Measurements from ENCODE around the gene G6PC3.
A peak's percentile ranks its signal among the peaks of the same experiment; 100 is the strongest.

Gene G6PC3

DNA sequence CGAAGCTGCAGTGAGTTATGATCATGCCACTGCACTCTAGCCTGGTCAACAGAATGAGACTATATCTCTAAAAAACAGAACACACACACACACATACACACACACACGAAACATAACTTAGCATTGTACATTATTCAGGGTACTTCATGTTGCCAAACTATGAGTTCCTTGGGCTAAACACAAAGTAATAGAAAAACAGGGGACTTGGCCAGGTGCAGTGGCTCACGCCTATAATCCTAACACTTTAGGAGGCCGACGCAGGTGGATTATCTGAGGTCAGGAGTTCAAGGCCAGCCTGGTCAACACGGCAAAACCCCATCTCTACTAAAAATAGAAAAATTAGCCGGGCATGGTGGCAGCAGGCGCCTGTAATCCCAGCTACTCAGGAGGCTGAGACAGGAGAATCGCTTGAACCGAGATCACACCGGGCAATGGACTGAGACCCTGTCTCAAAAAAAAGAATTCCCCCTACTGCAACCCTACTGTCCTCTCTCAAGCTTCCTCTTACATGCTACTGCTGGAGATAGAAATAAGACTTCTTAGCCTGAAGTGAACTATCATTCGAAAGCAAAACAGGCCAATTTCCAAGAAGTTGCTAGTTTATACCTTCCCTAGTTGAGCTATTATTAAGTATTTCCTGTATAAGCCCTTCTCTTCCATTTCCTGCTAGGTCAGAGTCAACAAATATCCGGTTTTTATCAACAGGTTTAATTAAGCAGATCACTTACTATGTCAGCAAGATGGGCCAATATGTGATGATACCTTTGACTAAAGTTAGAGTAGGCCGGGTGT lies 11.2 kb upstream of the G6PC3 start:
- no peak for DNase-seq (ENCODE audit: low spot score)

DNA sequence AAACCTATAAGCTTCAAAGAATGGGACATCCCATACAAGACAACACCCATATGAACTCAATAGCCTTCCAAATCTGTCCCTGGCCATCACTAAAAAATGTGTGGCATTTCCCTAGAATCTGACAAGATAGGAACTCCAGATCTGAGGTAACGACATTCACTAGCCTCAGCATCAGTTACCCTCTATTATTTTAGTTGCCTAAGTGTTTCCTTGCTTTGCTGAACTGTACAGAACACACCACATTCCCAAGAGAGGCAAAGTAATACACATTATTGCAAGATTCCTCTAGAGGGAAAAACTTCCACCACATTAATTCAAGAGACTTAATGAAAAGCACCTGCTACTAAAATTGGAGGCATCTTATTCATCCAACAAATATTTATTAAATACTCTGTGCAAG lies 9.1 kb upstream of the G6PC3 start:
- DNase-seq (ENCODE audit: low spot score): no peak

DNA sequence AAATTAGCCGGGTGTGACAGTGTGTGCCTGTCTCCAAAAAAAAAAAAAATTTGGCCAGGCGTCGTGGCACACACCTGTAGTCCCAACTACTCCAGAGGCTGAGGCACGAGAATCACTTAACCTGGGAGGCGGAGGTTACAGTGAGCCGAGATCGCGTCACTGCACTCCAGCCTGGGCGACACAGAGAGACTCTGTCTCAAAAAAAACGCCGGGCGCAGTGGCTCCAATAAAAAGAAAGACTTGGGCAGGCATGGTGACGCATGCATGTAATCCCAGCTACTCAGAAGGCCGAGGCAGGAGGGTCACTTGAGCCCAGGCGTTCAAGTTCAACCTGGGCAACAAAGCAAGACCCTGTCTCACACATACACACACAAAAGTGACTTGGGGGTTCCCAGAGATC lies 7.7 kb upstream of the G6PC3 start:
- no peak for DNase-seq (ENCODE audit: low spot score)

DNA sequence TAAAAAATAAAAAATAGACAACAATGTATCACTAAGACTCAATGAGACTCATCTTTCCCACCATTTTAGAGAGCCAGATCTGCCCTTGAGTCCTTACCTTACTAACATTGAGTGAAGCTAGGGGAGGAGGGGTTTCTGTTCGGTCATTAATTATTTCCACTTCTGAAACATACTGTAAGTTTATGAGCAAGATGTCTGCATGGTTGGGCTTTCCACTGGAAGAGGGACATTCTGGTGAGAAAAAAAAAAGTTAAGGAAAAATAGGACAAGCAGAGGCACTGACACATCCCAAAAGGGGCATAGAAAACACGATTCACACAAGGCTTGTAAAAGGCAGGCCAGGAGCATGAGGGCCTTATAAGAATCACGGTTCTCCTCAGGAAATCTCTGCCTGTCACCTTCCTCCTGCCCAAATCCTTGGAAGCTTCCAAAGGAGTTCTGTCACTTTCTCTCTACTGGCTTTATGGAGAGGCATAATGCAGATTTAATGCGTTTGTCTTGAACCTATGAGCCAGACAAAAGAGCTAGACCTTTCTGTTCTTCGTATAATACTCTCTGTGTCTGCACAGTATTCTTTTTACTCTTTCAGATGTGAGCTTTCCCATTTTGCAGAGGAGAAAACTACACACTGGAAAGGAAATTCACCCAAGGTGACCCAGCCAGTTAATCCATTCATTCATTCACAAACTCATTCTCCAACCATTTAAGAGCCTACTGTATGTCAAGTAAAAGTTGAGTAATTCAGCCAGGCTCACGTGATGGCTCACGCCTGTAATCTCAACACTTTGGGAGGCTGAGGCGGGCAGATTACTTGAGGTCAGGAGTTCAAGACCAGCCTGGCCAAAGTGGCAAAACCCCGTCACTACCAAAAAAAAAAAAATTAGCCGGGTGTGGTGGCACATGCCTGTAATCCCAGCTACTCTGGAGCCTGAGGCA lies 6.6 kb upstream of the G6PC3 start:
- no peak for DNase-seq (ENCODE audit: low spot score)

DNA sequence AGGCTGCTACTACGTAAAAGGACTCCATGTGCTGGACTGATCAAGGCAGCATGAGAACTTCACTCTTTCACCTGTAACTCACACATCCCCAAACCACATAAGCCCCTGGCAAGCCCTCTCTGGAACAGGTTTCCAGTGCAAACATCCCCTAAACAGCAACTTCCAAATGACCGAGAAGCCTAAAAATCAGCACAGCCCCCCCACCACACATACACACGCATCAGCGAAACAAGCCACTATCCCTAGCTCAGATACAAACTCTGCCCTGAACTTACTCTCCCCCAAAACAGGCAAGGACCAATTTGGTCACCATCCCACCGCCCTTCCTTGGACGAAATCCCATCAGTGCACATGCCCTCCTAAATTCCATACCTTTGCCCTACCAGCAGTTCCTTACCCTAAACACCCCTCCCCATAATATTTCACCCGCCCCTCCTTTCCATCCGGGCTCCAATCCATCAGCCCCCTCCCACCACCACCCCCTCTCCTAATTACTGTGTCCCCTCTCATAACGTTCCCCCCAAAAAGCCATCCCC lies 4.8 kb upstream of the G6PC3 start:
- no peak for DNase-seq (ENCODE audit: low spot score)

DNA sequence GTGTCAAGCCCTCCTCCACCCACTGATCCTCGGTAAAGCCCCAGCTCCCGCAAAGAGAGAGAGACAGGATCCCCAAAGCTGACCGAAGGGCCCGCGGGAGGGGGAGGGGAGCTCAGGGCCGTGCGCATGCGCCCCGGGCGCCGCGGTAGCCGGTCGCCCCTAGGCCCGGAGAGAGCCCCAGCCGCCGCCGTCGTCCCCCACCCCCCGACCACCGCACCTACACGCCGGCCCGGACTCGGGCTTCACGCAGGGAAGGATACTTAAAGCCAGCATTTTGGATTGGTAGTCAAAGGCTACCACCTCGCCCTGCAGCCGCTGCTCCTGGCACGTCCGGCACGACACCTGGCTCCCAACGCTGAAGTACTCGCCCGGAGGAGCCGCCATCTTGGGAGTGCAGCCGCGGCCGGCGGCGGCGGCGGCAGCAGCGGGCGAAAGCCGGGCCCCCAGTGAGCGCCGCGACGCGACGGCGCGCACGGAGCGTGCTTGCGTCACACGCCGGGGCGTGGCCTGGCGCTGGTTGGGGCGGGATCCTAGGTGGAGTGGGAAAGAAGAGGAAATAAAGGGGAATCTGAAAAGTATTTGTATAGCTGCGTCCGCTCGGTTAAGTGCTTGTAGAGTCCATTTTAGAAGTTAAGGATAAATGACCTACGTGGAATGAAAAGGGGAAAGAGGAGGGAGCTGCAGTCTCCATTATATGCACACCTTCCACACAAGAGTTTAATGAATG lies 4.2 kb upstream of the G6PC3 start, which contains the start of gene LSM12:
TSS of gene LSM12 (minus strand) at position 468 of the 727 bp plus-strand sequence. CDS start at position 384, 84 bp downstream.
- DNase-seq (ENCODE audit: low spot score): peak; percentile 83

DNA sequence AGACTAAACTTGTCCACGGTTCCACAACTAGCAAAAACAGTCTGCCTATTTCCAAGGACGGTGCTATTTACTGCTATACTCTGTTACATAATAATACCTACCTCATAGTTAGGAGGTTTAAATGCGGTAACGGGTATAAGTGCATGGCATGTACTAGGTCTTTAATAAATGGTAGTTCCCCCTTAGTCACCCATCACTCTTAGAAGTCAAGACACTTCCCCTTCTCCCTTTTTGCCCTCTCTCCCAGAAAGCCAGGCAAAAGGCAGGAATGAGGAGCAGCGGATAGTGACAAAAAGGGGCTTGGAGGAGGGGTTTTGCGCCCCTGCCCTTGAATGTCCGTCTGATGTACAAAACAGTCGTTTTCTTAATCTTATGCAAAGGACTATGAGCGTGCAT lies 3.0 kb upstream of the G6PC3 start:
- no peak for DNase-seq (ENCODE audit: low spot score)

DNA sequence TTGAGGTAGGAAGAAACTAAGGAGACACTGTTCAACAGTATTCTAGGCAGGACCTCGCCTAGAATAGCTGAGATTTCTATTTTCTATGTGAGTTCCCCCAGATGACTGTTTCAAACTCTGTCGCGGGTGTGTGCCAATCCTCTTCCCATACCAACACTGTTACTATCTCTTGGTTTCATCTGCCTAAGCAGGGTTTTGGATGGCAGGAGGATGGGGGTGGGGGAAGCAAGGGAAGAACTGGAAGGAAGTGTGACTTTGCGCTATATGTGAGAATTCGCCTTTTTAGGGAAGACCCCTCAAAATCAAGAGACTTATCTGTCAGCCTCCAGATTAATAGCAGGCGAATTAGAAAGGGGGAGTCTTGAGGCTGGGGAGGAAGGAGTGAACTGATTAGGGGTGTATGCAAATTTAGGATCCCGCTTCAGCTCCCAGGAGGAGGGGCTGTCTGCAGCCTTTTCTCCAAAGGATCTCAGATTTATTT lies 521 bp upstream of the G6PC3 start:
- DNase-seq (ENCODE audit: low spot score): peak; percentile 55

DNA sequence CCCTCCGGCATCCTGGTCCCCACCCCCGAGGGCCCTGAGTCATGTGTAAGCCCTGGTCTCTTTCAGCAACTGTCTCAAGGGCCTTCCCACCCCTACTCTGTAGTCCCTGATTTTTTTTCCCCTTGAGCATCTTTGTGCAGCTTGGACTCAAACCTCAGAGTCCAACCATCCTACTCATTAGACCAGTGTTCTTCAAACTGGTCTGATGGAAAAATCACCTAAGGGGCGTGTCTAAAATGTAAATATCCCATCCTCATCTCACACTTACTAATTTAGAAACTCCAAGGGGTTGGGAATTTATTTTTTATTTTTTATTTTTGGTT lies 624 bp downstream of the G6PC3 start:
- DNase-seq (ENCODE audit: low spot score): peak; percentile 44

DNA sequence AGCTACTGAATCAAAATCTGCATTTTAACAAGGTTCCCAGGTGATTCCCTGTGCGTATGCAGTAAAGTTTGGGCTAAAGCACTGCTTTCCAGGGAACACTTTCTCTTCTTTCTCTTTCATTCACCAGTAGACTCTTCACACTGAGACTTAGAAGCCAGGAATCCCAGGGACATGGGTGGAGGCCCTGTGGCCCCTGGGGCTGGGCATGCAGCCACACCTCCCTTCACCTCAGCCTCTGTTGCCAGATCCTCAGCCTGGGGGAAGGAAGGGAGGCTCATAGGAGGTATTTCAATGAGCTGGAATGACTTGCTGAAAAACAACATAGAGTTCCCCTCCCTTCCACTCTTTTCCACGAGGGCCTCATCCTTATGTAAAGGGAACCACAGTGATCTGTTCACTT lies 1.2 kb downstream of the G6PC3 start:
- DNase-seq (ENCODE audit: low spot score): no peak

DNA sequence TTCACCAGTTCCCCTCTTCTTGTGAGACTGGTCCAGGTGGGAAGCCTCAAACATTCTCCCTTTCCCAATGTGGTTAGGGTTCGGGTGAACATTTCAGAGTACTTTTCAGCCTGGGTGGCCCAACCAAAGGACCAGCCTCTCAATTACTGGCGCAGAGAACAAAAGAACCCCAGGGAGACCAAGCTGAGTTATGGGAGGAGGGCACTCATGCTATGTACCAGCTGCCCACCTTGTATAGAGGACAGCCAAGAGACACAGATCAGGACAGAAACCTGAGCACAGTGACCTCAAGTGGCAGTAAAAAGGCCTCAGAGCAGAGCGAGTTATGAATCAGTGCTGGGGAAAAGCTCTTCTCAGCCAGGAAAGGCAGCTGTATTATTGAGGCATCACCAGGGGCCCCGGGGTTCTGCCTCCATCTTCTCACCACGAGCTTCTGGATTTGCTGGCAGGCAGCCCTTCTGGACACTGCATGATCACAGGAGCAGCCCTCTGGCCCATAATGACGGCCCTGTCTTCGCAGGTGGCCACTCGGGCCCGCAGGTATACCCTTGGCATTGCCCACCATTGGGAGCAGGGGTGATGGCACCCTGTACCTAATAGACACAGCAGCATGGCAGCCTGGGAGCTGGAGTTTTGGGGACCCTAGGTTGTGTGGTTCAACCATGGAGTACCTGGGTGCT lies 3.8 kb downstream of the G6PC3 start:
- no peak for DNase-seq (ENCODE audit: low spot score)

DNA sequence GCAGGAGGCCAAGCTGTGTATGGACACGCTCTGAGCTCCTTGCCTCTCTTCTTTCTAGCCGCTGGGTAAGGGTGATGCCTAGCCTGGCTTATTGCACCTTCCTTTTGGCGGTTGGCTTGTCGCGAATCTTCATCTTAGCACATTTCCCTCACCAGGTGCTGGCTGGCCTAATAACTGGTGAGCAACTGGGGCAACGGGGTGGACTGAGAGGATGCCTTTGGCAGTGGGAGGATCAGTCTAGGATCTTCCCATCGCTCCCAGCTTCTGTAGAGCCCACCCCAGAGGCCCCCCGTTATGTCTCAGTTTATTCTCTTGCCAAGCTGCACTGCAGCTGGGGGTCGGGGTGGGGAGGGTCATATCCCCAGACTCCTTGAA lies 4.4 kb downstream of the G6PC3 start:
- no peak for DNase-seq (ENCODE audit: low spot score)

DNA sequence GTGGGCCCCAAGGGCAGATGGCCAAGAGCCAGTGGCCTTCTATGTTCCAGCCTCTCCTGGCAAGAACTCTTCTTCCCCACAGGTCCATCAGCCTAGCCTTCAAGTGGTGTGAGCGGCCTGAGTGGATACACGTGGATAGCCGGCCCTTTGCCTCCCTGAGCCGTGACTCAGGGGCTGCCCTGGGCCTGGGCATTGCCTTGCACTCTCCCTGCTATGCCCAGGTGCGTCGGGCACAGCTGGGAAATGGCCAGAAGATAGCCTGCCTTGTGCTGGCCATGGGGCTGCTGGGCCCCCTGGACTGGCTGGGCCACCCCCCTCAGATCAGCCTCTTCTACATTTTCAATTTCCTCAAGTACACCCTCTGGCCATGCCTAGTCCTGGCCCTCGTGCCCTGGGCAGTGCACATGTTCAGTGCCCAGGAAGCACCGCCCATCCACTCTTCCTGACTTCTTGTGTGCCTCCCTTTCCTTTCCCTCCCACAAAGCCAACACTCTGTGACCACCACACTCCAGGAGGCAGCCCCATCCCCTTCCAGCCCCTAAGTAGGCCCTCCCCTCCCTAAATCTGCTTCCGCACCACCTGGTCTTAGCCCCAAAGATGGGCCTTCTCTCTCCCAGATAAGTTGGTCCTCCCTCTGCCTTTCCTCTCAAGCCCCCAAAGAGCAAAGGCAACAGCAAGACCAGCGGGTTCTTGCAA lies 5.2 kb downstream of the G6PC3 start:
- DNase-seq (ENCODE audit: low spot score): no peak

DNA sequence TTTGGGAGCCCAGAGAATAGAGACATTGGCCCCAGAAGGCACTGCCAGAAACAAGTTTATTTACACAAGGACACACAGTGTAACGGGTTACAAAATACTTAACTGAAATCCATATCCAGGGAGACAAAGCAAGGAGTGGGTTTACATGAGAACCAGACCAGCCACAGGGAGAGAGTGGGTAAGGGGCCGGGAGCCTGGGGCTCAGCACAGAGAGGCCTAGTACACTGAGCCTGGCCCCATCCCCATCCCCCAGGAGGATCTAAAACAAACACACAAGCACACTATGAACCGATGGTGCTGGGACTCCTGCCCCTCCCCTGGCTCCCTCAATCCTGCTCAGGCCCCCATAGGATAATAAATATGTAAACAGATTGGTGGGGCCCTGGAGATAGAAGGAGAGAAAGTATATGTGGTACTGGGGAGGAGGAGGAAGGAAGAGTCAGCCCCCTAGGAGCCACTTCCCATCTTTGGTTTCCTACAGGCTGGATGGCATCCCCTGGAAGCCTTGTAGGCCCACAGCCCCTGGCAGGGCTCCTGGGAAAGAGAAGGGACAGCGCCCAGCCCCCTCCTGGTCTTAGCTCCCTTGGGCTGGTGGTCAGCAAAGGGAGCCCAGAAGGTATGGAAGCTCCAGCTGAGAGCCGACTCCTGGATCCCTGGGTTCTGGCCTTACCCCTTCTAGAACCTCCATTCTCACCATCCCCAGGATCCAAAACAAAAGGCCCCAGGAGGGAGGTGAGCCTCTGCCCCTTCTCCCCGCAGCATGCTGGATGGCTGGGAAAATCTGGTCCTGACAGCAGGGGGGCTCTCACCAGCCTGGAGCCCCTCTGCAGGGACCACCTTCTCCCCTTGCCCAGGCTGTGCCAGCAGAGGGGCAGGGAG lies 6.4 kb downstream of the G6PC3 start:
- no peak for DNase-seq (ENCODE audit: low spot score)

DNA sequence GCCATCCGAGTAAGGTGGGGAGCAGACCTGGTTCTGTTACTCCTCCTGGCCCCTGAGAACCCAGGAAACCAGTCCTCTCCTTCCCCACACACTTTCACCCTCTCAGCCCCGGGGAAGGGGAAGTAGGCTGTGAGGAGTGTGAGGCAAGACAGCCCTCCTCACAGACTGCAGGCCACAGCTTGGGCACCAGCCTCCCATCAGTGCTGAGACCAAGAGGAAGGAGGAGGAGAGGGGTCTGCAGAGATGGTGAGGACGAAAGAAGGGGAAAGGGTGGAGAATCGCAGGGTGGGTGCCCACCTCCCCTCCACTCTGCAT lies 7.0 kb downstream of the G6PC3 start:
- no peak for DNase-seq (ENCODE audit: low spot score)

DNA sequence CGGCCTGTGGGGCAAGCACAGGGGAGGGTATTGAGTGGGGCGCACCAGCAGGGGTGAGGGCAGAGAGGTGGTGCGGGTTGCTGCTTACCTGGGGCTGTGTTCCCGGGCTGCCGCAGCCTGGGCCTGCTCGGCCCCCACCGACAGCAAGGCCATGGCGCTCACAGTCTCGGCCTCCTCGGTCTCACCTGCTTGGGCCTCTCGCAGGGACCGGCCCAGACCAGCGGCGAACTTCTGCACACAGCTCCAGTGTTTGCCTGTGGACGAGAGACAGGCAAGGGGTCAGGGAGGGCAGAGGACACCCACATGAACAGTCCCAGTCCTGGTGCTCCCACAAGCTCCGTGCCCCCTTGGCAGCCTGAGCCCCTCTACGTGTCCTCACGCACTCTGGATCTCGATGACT lies 7.9 kb downstream of the G6PC3 start:
- no peak for DNase-seq (ENCODE audit: low spot score)

DNA sequence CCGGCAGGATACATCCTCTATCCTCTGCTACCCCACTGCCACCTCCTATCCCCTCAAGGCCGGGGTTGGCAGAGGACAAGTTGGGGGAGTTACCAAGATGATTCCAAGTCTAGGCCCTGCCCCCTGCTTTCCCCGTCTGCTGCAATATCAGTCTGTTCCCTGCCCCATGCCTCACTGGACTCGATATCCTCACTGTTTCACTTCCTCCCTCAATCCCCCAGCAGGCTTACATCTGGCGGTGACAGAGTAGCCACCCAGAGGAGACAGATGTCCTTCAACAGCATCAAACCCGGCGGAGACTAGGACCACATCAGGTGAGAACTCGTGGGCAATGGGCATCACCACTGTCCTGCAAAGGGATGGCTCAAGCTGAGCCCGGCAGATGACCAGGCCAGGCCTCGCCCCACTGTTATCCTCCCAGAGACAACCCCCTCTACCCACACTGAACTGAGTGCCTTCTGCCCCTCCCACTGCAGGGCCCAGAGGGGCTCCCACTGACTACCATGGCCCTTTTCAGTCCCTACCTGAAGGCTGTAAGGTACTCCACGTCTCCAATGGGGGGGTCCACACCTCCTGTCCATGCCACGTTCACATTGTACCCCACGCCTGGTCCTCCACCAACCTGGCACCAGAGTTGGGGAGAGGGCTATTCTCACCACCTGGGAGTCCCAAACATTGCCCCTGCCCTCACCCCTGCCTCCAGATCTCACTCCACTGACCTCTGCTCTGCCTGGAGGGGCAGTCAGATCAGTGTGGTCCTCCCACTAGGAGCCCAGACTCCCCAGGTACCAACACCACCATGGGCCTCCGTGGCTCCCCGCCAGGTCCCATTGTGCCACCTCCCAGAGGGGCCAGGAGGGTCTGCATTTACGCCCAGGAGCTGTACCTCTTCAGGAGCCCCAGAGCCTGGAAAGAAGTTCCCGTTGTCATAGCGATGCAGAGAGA lies 9.6 kb downstream of the G6PC3 start:
- DNase-seq (ENCODE audit: low spot score): no peak

DNA sequence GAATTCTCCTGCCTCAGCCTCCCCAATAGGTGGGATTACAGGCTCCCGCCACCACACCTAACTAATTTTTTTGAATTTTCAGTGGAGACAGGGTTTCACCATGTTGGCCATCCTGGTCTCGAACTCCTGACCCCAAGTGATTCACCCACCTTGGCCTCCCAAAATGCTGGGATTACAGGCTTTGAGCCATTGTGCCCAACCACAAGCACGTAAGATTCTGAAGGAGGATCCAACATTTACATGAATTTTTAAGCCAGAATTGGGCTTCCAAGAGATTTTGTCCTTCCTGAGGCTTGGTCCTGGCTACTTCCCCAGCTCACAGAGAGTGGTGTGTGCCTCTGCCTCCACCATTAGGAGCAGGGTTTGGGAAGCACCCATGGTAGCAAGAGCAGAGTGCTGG lies 11.1 kb downstream of the G6PC3 start:
- DNase-seq (ENCODE audit: low spot score): no peak
